ENCODE measurements around the gene MYBPC2.

The MYBPC2 gene

GRCh38 chr19:50496189-50497021 lies 63.7 kb downstream of the MYBPC2 start:
- in situ Hi-C loops (cut with HindIII; ENCODE audit: low sequenced_read_pairs), result no loop called here

- in situ Hi-C loops (cut with HindIII; ENCODE audit: low sequenced_read_pairs), result no loop called here
Measured at GRCh38 chr19:50497022-50497405, 64.3 kb downstream of the MYBPC2 start.

DNA sequence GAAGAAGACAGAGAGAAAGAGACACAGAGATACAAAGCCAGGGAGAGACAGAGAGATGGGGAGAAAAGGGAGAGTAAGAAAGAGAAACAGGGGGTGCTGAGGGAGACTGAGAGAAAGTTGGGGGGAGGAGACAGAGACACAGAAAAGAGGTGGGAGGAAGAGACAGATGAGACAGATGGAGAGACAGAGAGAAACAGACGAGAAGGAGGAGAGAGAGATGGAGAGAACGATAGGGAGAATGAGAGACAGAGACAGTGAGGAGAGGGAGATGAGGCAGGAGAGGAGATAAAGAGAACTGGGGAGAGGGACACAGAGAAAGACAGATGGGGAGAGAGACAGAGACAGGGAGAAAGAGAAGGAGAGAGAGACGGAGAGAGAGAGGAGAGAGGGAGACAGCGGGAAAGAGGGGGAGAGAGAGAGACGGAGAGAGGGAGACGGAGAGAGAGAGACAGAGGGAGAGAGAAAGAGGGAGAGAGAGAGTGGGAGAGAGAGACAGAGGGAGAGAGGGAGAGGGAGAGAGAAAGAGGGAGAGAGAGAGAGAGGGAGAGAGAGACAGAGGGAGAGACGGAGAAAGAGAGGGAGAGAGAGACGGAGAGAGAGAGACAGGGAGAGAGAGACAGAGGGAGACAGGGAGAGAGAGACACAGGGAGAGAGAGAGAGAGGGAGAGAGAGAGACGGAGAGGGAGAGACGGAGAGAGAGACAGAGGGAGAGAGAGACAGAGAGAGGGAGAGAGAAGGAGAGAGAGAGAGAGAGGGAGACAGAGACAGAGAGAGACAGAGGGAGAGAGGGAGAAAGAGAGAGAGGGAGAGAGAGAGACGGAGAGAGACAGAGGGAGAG lies 65.7 kb downstream of the MYBPC2 start:
- in situ Hi-C loops (cut with HindIII; ENCODE audit: low sequenced_read_pairs), result no loop called here

DNA sequence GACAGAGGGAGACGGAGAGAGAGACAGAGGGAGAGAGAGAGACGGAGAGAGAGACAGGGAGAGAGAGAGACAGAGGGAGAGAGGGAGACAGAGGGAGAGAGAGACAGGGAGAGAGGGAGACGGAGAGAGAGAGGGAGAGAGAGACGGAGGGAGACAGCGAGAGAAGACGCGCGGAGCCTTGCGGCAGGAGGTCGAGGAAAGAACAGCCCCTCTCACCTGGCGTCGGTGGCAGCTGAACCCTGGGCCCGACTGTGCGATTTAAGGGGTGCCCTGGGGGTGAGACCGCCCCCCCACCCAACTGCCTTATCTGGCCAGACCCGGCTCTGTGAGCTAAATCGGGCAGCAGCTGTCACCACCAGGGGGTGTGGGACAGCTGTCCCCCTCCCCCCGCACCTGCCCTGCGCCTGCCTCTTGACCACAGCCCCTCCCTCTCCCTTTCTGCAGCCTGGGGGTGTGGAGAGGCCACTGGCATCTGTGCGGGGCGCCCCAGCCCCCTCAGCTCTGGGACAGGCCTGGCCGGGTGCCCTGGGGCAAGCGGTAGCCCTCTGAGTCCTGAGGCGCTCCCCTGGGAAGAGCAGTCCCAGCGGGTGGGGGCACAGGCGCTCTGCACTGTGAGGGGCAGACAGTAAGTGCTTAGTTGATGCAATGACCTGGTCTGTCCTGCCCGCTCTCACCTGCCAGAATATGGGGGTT lies 67.5 kb downstream of the MYBPC2 start:
- in situ Hi-C loops (cut with HindIII; ENCODE audit: low sequenced_read_pairs), result no loop called here

DNA sequence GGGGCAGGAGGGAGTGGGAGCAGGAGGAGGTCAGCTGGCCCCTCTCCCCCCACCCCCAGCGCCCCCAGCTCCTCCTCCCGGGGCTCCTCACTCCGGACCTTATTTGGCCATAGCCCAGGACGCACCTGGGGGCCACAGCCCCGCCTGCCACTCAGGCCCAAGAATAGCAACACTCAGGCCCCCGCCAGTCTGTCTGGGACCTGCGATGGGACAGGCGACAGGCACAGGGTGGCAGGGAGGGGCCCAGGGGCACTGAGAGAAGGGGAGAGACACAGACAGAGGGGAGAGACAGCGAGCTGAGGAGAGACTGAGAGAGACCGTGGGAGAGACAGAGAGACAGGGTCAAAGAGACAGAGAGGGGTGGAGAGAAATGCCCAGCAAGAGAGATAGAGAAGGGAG lies 68.1 kb downstream of the MYBPC2 start:
- in situ Hi-C loops (cut with HindIII; ENCODE audit: low sequenced_read_pairs), result no loop called here

GRCh38 chr19:50501186-50501567 lies 68.5 kb downstream of the MYBPC2 start:
- in situ Hi-C loops (cut with HindIII; ENCODE audit: low sequenced_read_pairs), result no loop called here

DNA sequence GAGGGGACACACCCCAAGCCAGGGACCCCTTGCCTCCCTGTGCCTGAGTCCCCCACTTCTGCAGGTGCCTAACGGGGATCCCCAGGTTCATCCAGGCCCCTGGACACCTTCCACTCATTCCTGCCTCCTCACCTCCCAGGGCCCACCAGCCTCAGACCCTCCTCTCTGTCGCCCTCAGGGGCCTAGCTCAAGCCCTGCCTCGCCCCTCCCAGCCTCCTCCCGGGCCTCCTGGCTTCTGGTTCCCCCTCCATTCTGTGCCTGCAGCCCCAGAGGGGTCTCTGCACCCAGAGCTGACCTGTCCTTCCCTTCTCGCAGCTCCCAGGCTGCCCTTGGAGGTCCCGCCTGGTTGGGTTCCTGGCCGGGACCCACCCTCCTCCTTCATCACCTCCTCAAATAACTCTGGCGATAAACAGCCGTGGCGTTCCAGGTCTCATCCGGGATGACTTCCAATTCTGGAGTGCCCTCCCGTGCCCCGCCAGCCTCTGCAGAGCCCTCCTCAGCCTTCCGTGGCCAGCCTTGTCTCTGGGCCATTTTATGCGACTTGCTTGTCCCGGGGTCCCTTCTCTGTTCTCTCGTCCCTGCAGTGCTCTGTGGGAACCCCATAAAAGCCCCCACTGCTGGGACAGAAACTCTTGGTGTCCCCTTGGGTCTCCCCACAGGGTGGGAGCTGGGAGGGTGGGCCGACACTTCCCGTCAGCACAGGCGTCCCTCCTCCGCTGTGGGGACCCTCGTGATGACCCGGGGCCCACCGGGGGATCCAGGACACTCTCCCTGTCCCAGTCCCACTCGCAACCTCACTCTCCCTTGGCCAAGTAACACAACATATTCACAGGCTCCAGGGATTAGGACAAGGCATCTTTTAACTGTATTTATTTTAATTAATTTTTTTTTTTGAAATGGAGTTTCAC lies 69.1 kb downstream of the MYBPC2 start:
- in situ Hi-C loops (cut with HindIII; ENCODE audit: low sequenced_read_pairs), result no loop called here

DNA sequence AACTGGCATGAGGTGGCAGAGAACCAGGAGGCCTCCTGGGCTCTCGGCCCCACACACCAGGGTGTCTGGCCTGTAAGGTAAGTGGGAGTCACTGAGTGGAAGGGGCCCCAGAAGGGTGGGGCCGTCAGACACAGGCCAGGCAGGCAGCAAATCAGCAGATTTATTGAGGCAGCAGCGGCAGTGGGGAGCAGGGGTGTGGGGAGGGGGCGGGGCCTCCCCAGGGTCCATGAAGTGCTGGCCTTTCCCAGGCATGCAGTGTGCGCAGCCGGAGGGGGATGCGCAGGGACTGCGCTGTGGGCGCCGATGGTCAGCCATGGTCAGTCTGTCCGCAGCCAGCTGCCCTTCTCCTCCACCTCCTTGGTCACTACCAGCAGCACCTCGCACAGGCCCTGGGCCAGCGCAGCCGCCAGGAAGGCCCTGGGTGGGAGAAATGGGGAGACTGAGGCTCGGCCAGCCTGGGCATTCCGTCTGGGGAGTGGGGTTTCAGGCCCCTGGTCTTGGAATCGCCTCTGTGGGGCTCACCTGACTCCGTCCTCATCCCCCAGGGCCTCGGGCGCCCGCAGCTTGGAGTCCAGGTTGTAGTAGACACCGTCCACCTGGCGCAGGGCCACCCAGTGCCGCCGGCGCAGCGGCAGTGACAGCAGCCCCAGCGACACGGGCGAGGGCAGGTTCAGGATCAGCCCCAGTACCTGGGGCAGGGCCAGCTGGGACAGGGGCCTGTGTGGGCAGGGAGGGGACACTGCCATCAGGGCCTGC lies 73.3 kb downstream of the MYBPC2 start:
- in situ Hi-C loops (cut with HindIII; ENCODE audit: low sequenced_read_pairs), result no loop called here

DNA sequence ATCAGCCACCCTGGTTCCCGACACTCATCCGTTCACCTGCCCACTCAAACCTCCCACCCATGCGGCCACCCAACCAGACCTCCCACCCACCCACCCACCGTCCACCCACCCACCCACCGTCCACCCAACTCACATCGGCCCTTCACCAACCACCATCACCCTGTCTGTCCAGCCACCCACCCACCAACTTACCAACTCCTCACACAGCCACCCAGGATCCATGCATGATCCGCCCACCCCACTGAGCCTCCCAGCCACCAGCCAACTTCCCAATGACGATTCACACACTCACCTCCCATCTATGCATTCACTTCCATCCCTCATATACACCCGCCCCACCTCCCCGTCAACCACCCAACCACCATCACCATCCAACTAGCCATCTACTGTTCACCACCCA lies 74.0 kb downstream of the MYBPC2 start:
- in situ Hi-C loops (cut with HindIII; ENCODE audit: low sequenced_read_pairs), result no loop called here

GRCh38 chr19:50507376-50507775 lies 74.7 kb downstream of the MYBPC2 start:
- in situ Hi-C loops (cut with HindIII; ENCODE audit: low sequenced_read_pairs), result no loop called here

DNA sequence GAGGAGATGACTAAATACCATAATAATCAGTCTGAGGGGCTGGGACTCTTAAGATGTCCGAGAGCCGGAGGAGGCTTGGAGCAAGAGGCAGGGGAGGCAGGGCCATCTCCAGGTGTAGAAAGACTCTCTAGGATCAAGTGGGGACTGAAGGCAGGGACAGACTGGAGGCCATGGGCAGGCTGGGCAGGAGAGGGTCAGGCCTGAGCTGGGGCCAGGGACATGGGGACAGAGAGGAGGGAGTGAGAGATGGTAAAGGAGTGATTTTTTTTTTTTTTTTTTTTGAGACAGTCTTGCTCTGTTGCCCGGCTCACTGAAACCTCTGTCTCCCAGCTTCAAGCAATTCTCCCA lies 76.1 kb downstream of the MYBPC2 start:
- in situ Hi-C loops (cut with HindIII; ENCODE audit: low sequenced_read_pairs), result no loop called here

DNA sequence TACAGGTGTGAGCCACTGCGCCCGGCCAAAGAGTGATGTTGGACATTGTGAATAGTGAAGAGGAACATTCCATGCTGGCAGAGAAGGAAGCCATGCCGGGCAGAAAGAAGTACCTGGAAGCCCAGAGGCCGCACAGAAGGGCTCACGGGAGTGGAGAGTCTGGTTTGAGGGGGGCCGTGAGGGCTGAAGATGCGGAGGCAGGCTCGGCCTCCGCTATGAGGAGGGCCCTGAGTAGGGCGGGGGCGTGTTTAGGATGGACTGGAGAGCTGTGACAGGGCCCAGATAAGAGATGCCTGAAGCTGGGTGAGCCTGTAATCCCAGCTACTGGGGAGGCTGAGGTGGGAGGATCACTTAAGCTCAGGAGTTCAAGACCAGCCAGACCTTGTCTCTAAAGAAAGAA lies 76.7 kb downstream of the MYBPC2 start:
- in situ Hi-C loops (cut with HindIII; ENCODE audit: low sequenced_read_pairs), result no loop called here

DNA sequence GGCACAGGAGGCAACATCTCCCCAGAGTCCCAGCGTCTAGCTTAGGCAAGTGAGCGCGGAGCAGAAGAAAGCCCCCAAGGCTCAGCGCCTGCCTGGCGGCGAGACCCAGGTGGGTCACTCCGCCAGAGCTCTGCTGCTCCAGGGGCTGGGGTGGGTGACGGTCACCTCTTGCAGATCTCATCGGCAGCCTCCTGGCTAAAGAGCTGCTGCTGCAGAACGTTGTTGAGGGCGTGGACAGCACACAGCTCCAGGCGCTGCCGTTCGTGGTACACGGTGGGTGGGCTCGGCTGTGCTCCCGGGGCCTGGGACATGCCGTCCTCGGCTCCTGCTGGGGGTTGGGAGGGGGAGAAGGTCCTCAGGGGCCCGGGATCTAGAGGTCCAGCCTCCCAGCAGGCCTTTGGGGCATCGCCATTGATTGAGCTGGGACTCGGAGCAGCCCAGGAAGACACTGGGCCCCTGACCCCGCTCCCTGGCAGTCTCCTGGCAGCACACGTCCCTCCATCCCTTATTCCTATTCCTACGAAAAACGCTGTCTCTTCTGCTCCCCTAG lies 77.5 kb downstream of the MYBPC2 start:
- in situ Hi-C loops (cut with HindIII; ENCODE audit: low sequenced_read_pairs), result no loop called here

- in situ Hi-C loops (cut with HindIII; ENCODE audit: low sequenced_read_pairs), result no loop called here
Measured at GRCh38 chr19:50510700-50511068, 78.0 kb downstream of the MYBPC2 start.

DNA sequence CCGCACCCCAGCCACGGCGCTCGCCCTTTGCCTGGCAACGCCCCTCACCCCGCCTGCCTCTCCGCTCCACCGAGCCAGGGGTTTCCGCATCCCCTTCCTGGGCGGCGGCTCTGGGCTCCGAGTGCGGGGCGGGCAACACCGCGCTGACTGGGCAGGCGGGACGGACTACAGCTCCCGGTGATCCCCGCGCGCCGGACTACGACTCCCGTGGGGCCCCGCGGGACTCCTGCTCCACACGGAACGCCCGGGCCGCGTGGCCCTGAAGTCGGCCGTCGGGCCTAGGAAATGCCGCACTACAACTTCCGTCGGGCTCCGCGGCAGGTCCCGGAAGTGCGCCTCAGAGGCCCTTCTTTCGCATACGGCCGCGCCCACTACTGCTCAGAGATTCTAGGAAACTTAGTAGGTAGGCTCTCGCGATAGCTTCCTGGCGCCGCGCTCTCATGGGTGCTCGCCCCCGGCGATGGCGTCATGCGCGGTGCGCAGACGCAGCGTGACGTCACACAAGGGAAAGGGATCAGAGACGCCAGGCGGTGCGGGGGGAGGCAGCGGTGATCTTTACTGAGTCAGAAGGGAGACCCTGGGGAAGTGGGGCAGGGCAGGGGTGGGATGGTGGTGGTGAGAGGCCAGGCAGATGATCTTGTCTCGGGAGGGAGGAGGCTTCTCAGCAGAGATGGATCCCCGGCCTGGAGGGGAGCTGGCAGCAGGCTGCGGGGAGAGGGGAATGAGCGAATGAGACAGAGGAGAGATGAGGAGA lies 78.6 kb downstream of the MYBPC2 start, which contains the start of gene JOSD2:
Gene JOSD2, minus strand, starts transcription at position 123 of the 754 bp plus-strand sequence. CDS start 760 bp downstream, outside the sequence.
- in situ Hi-C loops (cut with HindIII; ENCODE audit: low sequenced_read_pairs), result no loop called here

DNA sequence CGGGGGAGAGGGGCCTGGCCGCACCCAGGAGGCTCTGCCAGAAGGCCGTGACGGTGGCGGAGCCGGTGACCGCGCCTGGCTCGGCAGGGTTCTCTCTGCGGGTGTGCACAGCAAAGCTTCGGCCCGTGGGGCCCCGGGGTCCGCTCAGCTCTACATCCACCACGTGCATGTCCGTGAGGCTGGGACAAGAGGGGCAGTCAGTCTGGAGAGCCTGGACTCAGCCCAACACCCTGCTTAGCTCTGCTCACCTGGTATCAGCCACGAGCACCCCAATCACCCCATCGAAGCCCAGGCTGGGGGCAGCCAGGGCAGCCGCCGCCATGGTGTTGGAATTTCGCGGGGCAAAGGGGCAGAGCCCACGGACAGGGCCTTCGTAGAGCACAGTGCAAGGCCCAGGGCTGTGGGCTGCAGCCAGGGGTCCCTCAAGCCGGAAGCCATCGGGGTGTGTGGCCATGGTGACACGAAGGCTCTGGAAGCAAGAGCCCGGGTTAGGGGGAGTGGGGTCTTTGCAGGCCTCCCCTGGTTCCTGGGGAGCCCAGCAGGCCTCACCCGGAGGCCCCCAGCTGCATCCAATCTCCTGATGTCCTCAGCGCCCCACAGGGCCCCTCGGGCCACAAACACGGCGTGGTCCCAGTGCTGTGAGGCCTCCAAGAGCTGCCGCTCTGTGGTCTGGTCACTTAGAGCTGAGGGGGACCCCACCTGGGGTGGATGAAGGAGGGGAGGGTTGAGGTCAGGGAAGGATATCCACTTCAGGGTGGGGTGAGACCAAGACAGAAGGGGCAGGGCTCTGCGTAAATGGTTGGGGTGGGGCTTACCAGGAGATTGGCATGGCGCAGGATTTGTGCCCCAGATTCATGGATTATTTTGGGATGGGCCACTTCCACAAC lies 79.7 kb downstream of the MYBPC2 start:
- in situ Hi-C loops (cut with HindIII; ENCODE audit: low sequenced_read_pairs), result no loop called here

- in situ Hi-C loops (cut with HindIII; ENCODE audit: low sequenced_read_pairs), result no loop called here
Measured at GRCh38 chr19:50512999-50513745, 80.5 kb downstream of the MYBPC2 start.
